PC-9 (cell line): ENCODE data around the gene MMP25. TPM values are rescaled to one million over a fixed set of nuclear protein-coding genes. Genes with fewer than 3 reads are reported as not detected.

Experiments
- BruUV-seq: library from RNA; stranded (reverse); fragments of 400-500 nt; replicated peaks from 2 replicates; lab custom pipeline; 2021; lab: Mats Ljungman, UMichigan
- CTCF ChIA-PET: fragments of 300-600 bp; sonication (Branson Sonifier 250); formaldehyde crosslinking; loops from one replicate; lab custom pipeline; 2022; ENCODE audit warnings: antibody characterized with exemption; lab: Charles Lee
- POLR2A ChIA-PET: fragments of 300-600 bp; sonication (Branson Sonifier 250); formaldehyde crosslinking; loops from one replicate; lab custom pipeline; 2022; ENCODE audit warnings: antibody characterized with exemption; ENCODE audit not compliant: unreplicated experiment; lab: Charles Lee
- DNase-seq, 2 experiments: peaks; one replicate each; pipeline versions ENCODE4 v3.0.0 to v3.0.0-alpha.2; 2015 to 2022; ENCODE audit warnings: mixed read lengths in 1 of 2
- H2AFZ ChIP-seq: fragments of 200-600 bp; sonication (generic); 2 replicates; pipeline ENCODE4 v1.8.1; 2017; ENCODE audit warnings: antibody characterized with exemption
- H3F3A ChIP-seq: fragments of 200-600 bp; sonication (generic); 2 replicates; pipeline ENCODE4 v1.8.1; 2017; ENCODE audit warnings: antibody characterized with exemption, mild to moderate bottlenecking, low read depth; ENCODE audit not compliant: insufficient read depth
- H3K27ac ChIP-seq: fragments of 200-600 bp; sonication (generic); 2 replicates; pipeline ENCODE4 v1.6.1; 2016; ENCODE audit warnings: mixed run types
- H3K27me3 ChIP-seq: fragments of 200-600 bp; sonication (generic); 2 replicates; pipeline ENCODE4 v1.6.1; 2016; ENCODE audit warnings: low read depth, mixed run types; ENCODE audit not compliant: insufficient read depth
- H3K36me3 ChIP-seq: fragments of 200-600 bp; sonication (generic); 2 replicates; pipeline ENCODE4 v1.6.1; 2016; ENCODE audit warnings: low read depth, mixed run types
- H3K4me1 ChIP-seq: fragments of 200-600 bp; sonication (generic); replicated peaks from 2 replicates; pipeline ENCODE4 v1.6.1; 2016; ENCODE audit warnings: mixed run types; ENCODE audit not compliant: insufficient read depth
- H3K4me2 ChIP-seq: fragments of 200-600 bp; sonication (generic); 2 replicates; pipeline ENCODE4 v1.6.1; 2017; ENCODE audit warnings: mixed run types
- H3K4me3 ChIP-seq: fragments of 200-600 bp; sonication (generic); 2 replicates; pipeline ENCODE4 v1.6.1; 2016; ENCODE audit warnings: mixed run types
- H3K79me2 ChIP-seq: fragments of 200-600 bp; sonication (generic); 2 replicates; pipeline ENCODE4 v1.6.1; 2017; ENCODE audit warnings: low read depth, mixed run types
- H3K9me2 ChIP-seq: fragments of 200-600 bp; sonication (generic); 2 replicates; pipeline ENCODE4 v1.8.1; 2017; ENCODE audit warnings: mild to moderate bottlenecking; ENCODE audit not compliant: insufficient read depth
- H3K9me3 ChIP-seq: fragments of 200-600 bp; sonication (generic); 2 replicates; pipeline ENCODE4 v1.8.1; 2016; ENCODE audit warnings: low read depth; ENCODE audit not compliant: insufficient read depth
- H4K20me1 ChIP-seq: fragments of 200-600 bp; sonication (generic); 2 replicates; pipeline ENCODE4 v1.8.1; 2017; ENCODE audit not compliant: insufficient read depth
- EZH2 ChIP-seq: fragments of 200-600 bp; sonication (generic); IDR thresholded peaks from 2 replicates; pipeline ENCODE4 v1.8.0; 2017; ENCODE audit warnings: antibody characterized with exemption, low read depth
- intact Hi-C: fragments of 100-400 bp; cut with micrococcal nuclease; formaldehyde crosslinking; loops from one replicate; pipeline ENCODE4 v1.10.0; 2022; ENCODE audit not compliant: unreplicated experiment
- total RNA-seq: library from RNA; stranded (reverse); gene quantifications from 2 replicates; pipeline ENCODE4 v1.2.3, GENCODE V29; 2021
- TF ChIP-seq, protein P1 (sequence below): fragments of 200-600 bp; sonication (generic); conservative IDR thresholded peaks from 2 replicates; pipeline ENCODE4 v1.6.1; 2017; ENCODE audit warnings: mixed run types, antibody characterized with exemption, mild to moderate bottlenecking, moderate library complexity

The MMP25 gene
- total RNA-seq, 1 experiment from 2014 or later: 0.83 TPM

DNA sequence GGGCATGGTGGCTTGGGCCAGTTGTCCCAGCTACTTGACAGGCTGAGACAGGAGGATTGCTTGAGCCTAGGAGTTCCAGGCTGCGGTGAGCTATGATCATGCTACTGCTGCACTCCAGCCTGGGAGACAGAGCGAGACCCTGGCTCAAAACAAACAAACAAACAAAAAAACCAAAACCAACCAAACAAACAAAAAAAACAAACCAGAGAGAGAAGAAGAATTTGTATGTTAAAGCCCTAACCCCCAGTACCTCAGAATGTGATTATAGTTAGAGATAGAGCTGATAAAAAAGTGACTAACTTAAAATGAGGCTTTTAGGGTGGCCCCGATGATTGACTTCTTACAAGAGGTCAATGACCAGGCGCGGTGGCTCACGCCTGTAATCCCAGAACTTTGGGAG, 1.7 kb upstream of the MMP25 start:
- no peak for DNase-seq
- Histone ChIP-seq H3K4me3 (no peak overlapping the region), H3F3A (peaks cover 17% of the 10 kb centered on the region; the same call in 1 of the 2 replicates), H3K4me2 (peak overlapping the region; percentile 100; the same call in 1 of the 2 replicates), H3K36me3 (no peaks in the 10 kb centered on the region), H2AFZ (no peak overlapping the region), H3K9me3 (no peaks in the 10 kb centered on the region), H3K27ac (no peak overlapping the region), H3K27me3 (no peaks in the 10 kb centered on the region), H3K79me2 (no peaks in the 10 kb centered on the region), H4K20me1 (no peaks in the 10 kb centered on the region), H3K4me1 (peaks cover 9% of the 10 kb centered on the region), H3K9me2 (no peaks in the 10 kb centered on the region)
- intact Hi-C loops: no loop called here
- ChIA-PET CTCF (interaction anchor here (0.7 kb wide), 2 partner anchors 44 to 848 kb away, joined by 3 read pairs; partner anchors contain the start of gene CASKIN1), POLR2A (interaction anchor here (0.6 kb wide), 1 partner anchor 114 kb away, joined by 28 read pairs; no protein-coding TSS in a partner anchor)
- no peak for TF ChIP-seq EZH2
- TF ChIP-seq, protein P1, sequence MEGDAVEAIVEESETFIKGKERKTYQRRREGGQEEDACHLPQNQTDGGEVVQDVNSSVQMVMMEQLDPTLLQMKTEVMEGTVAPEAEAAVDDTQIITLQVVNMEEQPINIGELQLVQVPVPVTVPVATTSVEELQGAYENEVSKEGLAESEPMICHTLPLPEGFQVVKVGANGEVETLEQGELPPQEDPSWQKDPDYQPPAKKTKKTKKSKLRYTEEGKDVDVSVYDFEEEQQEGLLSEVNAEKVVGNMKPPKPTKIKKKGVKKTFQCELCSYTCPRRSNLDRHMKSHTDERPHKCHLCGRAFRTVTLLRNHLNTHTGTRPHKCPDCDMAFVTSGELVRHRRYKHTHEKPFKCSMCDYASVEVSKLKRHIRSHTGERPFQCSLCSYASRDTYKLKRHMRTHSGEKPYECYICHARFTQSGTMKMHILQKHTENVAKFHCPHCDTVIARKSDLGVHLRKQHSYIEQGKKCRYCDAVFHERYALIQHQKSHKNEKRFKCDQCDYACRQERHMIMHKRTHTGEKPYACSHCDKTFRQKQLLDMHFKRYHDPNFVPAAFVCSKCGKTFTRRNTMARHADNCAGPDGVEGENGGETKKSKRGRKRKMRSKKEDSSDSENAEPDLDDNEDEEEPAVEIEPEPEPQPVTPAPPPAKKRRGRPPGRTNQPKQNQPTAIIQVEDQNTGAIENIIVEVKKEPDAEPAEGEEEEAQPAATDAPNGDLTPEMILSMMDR: no peak
- BruUV-seq: no TSS peak

DNA sequence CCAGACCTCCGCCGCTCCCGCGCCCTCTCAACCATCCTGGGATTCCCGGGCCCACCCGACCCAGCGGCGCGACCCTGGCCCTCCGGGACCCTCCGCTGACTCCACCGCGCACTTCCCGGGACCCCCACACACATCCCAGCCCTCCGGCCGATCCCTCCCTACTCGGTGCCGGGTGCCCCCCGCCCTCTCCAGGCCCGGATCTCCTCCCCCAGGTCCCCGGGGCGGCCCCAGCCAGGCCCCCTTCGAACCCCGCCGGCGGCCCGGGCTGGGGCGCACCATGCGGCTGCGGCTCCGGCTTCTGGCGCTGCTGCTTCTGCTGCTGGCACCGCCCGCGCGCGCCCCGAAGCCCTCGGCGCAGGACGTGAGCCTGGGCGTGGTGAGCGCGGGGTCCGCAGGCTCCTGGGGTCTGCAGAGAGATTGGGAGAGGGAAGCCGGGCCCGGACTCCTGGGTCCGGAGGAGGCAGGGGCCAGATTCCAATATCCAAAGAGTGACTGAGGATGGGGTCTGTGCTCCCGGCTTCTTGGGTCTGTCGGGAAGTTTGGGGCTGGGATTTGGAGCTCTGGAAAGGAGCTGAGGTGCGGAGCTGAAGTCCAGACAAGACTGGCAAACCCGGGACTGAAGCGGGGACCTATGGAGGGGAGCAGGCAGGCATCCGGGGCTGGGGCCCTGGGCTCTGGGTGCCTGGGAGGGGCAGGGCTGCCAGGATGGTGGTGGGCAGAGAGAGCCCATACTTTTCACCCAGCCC, 453 bp downstream of the MMP25 start:
- Histone ChIP-seq H3K9me3 (no peaks in the 10 kb centered on the region), H3K4me1 (peaks cover 8% of the 10 kb centered on the region; the same call in 1 of the 2 replicates), H3K27me3 (no peaks in the 10 kb centered on the region), H4K20me1 (no peaks in the 10 kb centered on the region), H3K36me3 (no peaks in the 10 kb centered on the region), H3K27ac (no peak overlapping the region), H3F3A (peaks cover 15% of the 10 kb centered on the region; the same call in 1 of the 2 replicates), H2AFZ (no peak overlapping the region), H3K9me2 (no peaks in the 10 kb centered on the region), H3K4me2 (no peak overlapping the region), H3K4me3 (no peak overlapping the region; the same call in 1 of the 2 replicates), H3K79me2 (no peaks in the 10 kb centered on the region)
- ChIA-PET CTCF (no interaction called here), POLR2A (interaction anchor here (0.6 kb wide), 1 partner anchor 52 kb away, joined by 4 read pairs; no protein-coding TSS in a partner anchor)
- no peak for DNase-seq
- BruUV-seq: no TSS peak
- TF ChIP-seq EZH2: no peak
- intact Hi-C loops: no loop called here

DNA sequence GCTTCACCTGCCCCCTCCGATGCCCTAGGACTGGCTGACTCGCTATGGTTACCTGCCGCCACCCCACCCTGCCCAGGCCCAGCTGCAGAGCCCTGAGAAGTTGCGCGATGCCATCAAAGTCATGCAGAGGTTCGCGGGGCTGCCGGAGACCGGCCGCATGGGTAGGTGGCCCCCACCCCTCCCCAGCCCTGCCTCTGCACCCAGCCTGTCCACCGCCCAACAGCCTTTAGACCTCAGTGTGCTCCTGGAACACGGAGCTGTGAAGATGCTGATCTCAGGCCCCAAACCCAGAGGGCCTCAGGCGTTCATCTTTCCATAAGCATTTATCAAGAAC, 993 bp downstream of the MMP25 start:
- TF ChIP-seq EZH2: no peak
- TF ChIP-seq, protein P1: no peak
- no peaks in the 10 kb centered on the region for H3K36me3 ChIP-seq
- H3F3A ChIP-seq: peaks cover 15% of the 10 kb centered on the region; the same call in 1 of the 2 replicates
- no peak overlapping the region for H3K4me3 ChIP-seq
- no peaks in the 10 kb centered on the region for H3K9me3 ChIP-seq
- no peak overlapping the region for H3K27ac ChIP-seq
- H3K27me3 ChIP-seq: no peaks in the 10 kb centered on the region
- intact Hi-C loops: no loop called here
- H2AFZ ChIP-seq: no peak overlapping the region
- H3K79me2 ChIP-seq: no peaks in the 10 kb centered on the region
- peaks cover 8% of the 10 kb centered on the region; the same call in 1 of the 2 replicates for H3K4me1 ChIP-seq
- ChIA-PET POLR2A (interaction anchor here (0.6 kb wide), 2 partner anchors 26 to 53 kb away, joined by 4 to 5 read pairs; no protein-coding TSS in a partner anchor), CTCF (no interaction called here)
- BruUV-seq: no TSS peak
- no peaks in the 10 kb centered on the region for H3K9me2 ChIP-seq
- H3K4me2 ChIP-seq: no peak overlapping the region
- no peak for DNase-seq
- no peaks in the 10 kb centered on the region for H4K20me1 ChIP-seq
